ENCODE measurements around the gene DNPEP.

The DNPEP gene

GRCh38 chr2:219423652-219424377 is 36.1 kb upstream of the DNPEP start:
- no peak overlapping the region for H3K27ac ChIP-seq
- TF ChIP-seq CTCF (conservative IDR thresholded peaks at IDR 0.05) (no peak), ZFX (IDR thresholded peaks at IDR 0.05) (no peak)

- H3K27ac ChIP-seq, result no peak overlapping the region
- TF ChIP-seq CTCF (conservative IDR thresholded peaks at IDR 0.05) (no peak), ZFX (IDR thresholded peaks at IDR 0.05) (no peak)
Observed at GRCh38 chr2:219422952-219423534, 35.3 kb upstream of the DNPEP start.

- TF ChIP-seq ZFX (IDR thresholded peaks at IDR 0.05) (no peak), CTCF (conservative IDR thresholded peaks at IDR 0.05) (no peak)
- no peak overlapping the region for H3K27ac ChIP-seq
Observed at GRCh38 chr2:219421323-219421722, 33.6 kb upstream of the DNPEP start.

- TF ChIP-seq CTCF (conservative IDR thresholded peaks at IDR 0.05) (no peak), ZFX (IDR thresholded peaks at IDR 0.05) (no peak)
- no peak overlapping the region for H3K27ac ChIP-seq
Observed at GRCh38 chr2:219420687-219421086, 33.0 kb upstream of the DNPEP start.

- H3K27ac ChIP-seq, result no peak overlapping the region
- TF ChIP-seq ZFX (IDR thresholded peaks at IDR 0.05) (no peak), CTCF (conservative IDR thresholded peaks at IDR 0.05) (no peak)
Observed at GRCh38 chr2:219419331-219420197, 31.9 kb upstream of the DNPEP start.

GRCh38 chr2:219419012-219419324 is 31.3 kb upstream of the DNPEP start:
- TF ChIP-seq CTCF (conservative IDR thresholded peaks at IDR 0.05), result no peak
- TF ChIP-seq ZFX (IDR thresholded peaks at IDR 0.05), result no peak
- no peak overlapping the region for H3K27ac ChIP-seq

Measured in C4-2B (cell line).